ENCODE data around the gene ZNF235.
"Not testable (repeated sequence)": the region's sequence is repeated elsewhere in the genome, so short reads cannot be mapped to it uniquely, and the experiment has no call there.

The ZNF235 gene

DNA sequence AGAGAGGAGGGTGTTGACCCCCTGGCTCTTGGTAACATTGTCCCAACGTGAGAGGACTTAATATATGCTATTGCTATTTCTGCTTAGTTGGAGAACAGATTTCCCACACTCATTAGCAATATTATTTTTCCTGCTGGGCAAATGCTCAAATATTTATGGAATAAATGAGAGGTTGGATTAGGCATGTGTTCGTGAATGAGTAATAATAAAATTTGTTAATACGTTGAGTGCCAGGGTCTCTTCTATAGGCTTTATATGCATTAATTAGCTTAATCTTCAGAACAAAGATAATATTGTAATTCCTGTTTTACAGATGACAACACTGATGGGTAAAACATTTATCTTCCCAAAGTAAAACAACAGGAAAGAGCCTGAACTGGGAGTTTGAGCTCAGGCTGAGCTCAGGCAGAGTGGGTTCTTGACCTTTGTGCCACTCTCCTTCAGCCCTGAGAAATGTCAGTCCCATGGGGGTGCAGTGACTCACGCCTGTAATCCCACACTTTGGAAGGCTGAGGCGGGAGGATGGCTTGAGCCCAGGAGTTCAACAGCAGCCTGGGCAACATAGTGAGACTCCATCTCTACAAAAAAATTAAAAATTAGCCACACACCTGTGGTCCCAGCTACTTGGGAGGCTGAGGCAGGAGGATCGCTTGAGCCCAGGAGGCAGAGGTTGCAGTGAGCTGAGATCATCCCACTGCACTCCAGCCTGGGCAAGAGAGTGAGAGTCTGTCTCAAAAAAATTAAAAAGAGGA is 44.0 kb downstream of the ZNF235 start:
- DNase-seq (ENCODE audit: low spot score), result no peak
- TF ChIP-seq, protein P1, sequence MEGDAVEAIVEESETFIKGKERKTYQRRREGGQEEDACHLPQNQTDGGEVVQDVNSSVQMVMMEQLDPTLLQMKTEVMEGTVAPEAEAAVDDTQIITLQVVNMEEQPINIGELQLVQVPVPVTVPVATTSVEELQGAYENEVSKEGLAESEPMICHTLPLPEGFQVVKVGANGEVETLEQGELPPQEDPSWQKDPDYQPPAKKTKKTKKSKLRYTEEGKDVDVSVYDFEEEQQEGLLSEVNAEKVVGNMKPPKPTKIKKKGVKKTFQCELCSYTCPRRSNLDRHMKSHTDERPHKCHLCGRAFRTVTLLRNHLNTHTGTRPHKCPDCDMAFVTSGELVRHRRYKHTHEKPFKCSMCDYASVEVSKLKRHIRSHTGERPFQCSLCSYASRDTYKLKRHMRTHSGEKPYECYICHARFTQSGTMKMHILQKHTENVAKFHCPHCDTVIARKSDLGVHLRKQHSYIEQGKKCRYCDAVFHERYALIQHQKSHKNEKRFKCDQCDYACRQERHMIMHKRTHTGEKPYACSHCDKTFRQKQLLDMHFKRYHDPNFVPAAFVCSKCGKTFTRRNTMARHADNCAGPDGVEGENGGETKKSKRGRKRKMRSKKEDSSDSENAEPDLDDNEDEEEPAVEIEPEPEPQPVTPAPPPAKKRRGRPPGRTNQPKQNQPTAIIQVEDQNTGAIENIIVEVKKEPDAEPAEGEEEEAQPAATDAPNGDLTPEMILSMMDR (IDR thresholded peaks at IDR 0.05; ENCODE audit: borderline replicate concordance, control extremely low read depth, extremely low read depth, insufficient read depth, missing control alignments), result no peak
- in situ Hi-C loops (cut with MboI; ENCODE audit: low sequenced_read_pairs, unreplicated experiment), result no loop called here

DNA sequence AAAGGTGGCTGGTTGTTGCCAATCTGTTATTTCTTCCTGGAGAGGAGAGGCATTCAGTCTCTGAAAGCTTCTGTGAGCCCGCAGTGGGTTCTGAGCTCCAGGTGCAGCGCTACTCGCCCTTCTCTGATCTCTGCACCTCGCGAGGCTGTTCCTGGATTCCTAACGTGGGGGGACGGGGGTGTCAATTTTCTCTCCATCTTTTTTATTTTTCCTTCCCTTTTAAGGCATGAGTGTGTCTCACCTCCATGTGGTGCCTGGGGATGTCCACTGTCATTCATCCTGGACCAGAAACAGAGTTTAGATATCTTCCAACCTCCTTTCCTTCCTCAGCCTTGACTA is 44.5 kb downstream of the ZNF235 start:
- TF ChIP-seq, protein P1 (IDR thresholded peaks at IDR 0.05; ENCODE audit: borderline replicate concordance, control extremely low read depth, extremely low read depth, insufficient read depth, missing control alignments), result no peak
- DNase-seq (ENCODE audit: low spot score), result peak; percentile 18
- in situ Hi-C loops (cut with MboI; ENCODE audit: low sequenced_read_pairs, unreplicated experiment), result no loop called here

DNA sequence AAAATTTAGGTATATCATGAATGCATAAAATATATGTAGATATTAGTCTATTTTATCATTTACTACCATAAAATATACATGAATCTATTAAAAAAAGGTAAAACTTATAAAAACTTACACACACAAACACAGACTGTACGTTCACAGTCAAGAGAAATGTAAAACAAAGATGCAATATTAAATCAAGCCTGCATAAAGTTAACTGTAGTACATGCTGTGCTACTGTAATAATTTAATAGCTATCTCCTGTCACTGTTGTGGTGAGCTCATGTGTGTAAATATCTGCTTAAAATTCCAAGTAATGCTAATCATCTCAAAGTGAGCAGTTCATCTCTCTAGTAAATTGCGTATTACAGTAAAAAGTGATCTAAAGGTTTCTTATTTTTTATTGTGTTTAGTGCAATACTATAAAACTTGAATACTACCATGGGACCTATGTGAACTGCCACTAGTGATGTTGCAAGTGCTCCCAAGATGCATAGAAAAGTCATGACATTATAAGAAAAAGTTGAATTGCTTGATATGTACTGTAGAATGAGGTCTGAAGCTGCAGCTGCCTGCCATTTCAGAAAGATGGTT is 45.9 kb downstream of the ZNF235 start:
- TF ChIP-seq, protein P1 (IDR thresholded peaks at IDR 0.05; ENCODE audit: borderline replicate concordance, control extremely low read depth, extremely low read depth, insufficient read depth, missing control alignments), result no peak
- in situ Hi-C loops (cut with MboI; ENCODE audit: low sequenced_read_pairs, unreplicated experiment), result no loop called here

DNA sequence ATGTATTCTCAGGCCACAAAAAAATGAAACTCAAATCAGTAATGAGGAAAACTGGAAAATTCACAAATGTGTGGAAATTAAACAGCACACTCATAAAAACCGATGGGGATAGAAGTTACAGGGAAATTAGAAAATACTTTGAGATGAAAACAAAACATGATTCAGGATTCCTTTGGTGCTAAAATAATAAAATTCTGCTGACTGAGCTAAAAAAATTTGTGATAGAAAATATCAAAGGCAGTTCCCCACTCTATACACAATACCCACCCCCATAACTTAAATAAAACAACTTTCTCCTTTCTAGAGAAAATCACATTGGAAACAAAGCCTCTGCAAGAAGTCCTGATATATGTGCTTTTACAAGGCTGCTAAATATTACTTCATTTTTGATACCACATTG is 46.7 kb downstream of the ZNF235 start:
- TF ChIP-seq, protein P1 (IDR thresholded peaks at IDR 0.05; ENCODE audit: borderline replicate concordance, control extremely low read depth, extremely low read depth, insufficient read depth, missing control alignments), result no peak
- in situ Hi-C loops (cut with MboI; ENCODE audit: low sequenced_read_pairs, unreplicated experiment), result no loop called here
- DNase-seq (ENCODE audit: low spot score), result no peak

More for the DNA sequence above, 45.9 kb downstream of the ZNF235 start:
- no peak for DNase-seq (ENCODE audit: low spot score)

DNA sequence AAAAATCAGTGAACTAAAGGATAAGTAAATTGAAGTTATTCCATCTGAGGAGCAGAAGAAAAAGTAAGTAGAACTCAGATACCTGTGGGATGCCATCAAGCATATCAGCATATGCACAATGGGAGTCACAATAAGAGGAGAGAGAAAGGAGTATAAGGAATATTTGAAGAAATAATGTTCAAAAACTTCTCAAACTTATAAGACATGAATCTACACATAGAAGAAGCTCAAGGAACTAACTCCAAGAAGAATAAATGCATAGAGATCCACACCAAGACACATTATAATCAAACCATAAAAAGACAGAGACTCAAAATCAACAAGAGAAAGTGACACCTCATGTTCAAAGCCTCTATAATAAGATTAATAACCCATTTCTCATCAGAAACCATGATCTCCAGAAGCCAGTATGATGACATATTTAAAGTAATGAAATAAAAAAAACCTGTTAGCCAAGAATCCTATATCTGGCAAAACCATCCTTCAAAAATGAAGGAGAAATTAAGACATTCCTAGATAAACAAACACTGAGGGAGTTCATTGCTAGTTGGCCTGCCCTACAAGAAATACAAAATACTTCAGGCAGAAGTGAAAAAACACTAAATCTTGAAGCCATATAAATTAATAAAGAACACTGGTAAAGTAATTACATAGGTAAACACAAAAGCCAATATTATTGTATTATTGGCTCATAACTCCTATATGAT is 49.0 kb downstream of the ZNF235 start:
- TF ChIP-seq, protein P1 (IDR thresholded peaks at IDR 0.05; ENCODE audit: borderline replicate concordance, control extremely low read depth, extremely low read depth, insufficient read depth, missing control alignments), result no peak
- no peak for DNase-seq (ENCODE audit: low spot score)
- in situ Hi-C loops (cut with MboI; ENCODE audit: low sequenced_read_pairs, unreplicated experiment), result no loop called here

DNA sequence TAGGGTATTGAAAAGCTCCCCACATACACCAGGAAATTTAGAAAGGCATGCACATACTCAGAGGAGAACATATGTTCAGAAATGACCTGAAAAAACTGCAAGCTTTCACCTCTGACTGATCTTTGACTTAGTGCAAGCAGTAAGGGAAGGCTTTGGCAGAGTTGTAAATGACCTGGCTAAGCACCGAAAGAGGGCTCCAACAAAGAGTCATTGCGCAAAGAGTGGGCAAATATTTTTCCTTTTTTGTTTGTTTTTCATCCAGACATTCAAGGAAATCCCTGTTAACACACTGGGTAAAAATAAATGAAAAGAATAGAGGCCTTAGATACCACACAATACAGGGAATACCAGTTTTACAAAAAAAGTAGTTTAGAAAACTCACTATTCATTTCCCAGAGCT is 50.3 kb downstream of the ZNF235 start:
- in situ Hi-C loops (cut with MboI; ENCODE audit: low sequenced_read_pairs, unreplicated experiment), result no loop called here
- no peak for DNase-seq (ENCODE audit: low spot score)
- TF ChIP-seq, protein P1 (IDR thresholded peaks at IDR 0.05; ENCODE audit: borderline replicate concordance, control extremely low read depth, extremely low read depth, insufficient read depth, missing control alignments), result no peak

DNA sequence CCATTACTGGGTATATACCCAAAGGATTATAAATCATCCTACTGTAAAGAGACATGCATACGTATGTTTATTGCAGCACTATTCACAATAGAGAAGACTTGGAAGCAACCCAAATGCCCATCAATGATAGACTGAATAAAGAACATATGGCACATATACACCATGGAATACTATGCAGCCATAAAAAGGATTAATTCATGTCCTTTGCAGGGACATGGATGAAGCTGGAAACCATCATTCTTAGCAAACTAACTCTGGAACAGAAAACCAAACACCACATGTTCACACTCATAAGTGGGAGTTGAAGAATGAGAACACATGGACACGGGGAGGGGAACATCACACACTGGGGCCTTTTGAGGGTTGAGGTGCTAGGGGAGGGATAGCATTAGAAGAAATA is 51.4 kb downstream of the ZNF235 start:
- DNase-seq (ENCODE audit: low spot score), result not testable (repeated sequence)

DNA sequence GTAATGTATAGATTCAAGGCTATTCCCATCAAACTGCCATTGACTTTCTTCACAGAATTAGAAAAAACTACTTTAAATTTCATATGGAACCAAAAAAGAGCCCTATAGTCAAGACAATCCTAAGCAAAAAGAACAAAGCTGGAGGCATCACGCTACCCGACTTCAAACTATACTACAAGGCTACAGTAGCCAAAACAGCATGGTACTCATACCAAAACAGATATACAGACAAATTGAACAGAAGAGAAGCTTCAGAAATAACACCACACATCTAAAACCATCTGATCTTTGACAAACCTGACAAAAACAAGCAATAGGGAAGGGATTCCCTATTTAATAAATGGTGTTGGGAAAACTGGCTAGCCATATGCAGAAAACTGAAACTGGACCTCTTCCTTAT is 52.5 kb downstream of the ZNF235 start:
- in situ Hi-C loops (cut with MboI; ENCODE audit: low sequenced_read_pairs, unreplicated experiment), result not testable (repeated sequence)

More for the DNA sequence above, 51.4 kb downstream of the ZNF235 start:
- in situ Hi-C loops (cut with MboI; ENCODE audit: low sequenced_read_pairs, unreplicated experiment), result not testable (repeated sequence)

More for the DNA sequence above, 52.5 kb downstream of the ZNF235 start:
- DNase-seq (ENCODE audit: low spot score), result not testable (repeated sequence)
